Umbilical cord (tissue), 2 donors: ENCODE results near the gene TNS3. TPM values are rescaled to one million over a fixed set of nuclear protein-coding genes. Genes with fewer than 3 reads are reported as not detected.
A peak's percentile ranks its signal among the peaks of the same experiment; 100 is the strongest.

Experiments used
- DNase-seq: peaks from one replicate; pipeline ENCODE4 v3.0.0-alpha.2; 2015; ENCODE audit warnings: low spot score
- total RNA-seq: library from RNA; depleted of rRNA; stranded (reverse); fragments of >200 nt; gene quantifications from one replicate; pipeline ENCODE4 v1.2.3, GENCODE V29; 2014; ENCODE audit warnings: low replicate concordance; ENCODE audit not compliant: insufficient read depth

TNS3 gene
- total RNA-seq, 1 donor from 2014 or later = 73.9 TPM

DNA sequence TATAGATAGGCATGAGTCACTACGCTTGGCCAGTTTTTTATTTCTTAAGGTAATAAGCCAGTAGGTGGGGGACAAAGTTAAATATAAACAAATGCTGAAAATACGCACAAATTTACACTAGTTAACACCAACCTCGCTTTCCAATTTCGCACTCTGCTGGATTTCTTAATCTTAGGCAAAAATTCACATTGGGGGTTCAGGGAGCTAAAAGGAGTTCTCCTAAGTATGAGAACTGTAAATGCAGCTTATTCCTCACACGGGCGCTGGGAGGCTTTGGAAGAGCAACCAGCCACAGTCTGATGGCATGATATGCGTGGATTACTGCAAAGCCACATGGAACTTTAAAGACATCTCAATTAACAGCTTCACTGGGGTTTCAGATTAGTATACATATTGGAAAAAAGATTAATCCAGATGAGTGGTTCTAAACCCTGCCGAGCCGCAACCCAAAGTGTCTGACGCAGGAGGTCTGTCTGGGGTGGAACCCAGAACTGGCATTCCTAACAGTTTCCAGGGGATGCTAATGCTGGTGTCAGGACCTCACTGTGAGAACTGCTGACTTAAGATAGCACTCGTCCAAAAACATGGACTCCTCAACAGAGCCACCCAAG, 16.2 kb downstream of the TNS3 start:
- peak; percentile 74 for DNase-seq

DNA sequence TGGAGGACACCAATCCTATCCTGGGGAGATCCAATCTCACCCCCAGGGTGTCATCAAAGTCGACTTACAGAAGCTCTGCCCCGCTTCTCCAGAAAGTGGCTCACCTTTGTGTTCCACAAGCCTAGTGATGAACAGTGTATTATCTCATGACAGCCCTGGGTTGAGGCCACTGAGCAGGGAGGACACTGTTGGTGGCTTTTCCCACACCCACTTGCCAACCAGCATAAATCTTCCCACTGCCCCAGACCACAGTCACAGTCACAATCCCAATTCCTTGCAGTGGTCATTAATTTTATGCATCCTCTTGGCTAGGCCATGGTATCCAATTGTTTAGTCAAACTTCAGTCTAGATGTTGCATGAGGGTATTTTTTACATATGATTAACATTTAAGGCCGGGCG, 18.4 kb downstream of the TNS3 start:
- no peak for DNase-seq

DNA sequence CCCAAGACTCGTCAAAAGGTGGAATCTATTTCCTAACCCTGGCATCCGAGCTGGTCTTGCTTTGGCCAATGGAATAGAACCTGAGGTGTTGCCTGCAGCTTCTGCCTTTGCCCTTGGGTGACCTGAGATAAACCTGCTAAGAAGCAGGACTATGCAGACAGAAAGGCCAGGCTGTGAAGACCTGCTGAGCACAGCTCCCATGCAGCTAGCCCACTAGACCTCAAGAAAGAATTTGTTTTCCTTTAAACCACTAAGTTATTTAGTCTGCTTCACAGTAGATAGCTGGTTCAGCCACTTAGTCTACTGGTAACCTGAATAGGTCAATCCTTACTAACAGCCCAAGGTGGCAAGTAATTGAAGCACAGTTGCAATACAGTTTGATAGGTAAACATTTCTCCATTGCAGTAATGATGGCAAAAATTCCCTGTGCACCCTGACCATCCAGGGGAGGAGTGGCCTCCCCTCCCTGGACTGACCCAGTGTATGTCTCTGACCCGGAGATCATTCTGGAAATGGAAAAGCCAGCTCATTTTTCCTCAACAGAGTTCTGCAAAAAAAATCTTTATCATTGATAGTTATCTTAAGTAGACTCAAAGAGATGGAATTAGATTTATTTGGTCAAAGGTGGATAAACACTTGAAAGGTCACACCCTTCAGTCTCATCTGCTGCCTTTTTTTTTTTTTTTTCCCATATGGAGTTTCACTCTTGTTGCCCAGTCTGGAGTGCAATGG, 20.0 kb downstream of the TNS3 start:
- no peak for DNase-seq

DNA sequence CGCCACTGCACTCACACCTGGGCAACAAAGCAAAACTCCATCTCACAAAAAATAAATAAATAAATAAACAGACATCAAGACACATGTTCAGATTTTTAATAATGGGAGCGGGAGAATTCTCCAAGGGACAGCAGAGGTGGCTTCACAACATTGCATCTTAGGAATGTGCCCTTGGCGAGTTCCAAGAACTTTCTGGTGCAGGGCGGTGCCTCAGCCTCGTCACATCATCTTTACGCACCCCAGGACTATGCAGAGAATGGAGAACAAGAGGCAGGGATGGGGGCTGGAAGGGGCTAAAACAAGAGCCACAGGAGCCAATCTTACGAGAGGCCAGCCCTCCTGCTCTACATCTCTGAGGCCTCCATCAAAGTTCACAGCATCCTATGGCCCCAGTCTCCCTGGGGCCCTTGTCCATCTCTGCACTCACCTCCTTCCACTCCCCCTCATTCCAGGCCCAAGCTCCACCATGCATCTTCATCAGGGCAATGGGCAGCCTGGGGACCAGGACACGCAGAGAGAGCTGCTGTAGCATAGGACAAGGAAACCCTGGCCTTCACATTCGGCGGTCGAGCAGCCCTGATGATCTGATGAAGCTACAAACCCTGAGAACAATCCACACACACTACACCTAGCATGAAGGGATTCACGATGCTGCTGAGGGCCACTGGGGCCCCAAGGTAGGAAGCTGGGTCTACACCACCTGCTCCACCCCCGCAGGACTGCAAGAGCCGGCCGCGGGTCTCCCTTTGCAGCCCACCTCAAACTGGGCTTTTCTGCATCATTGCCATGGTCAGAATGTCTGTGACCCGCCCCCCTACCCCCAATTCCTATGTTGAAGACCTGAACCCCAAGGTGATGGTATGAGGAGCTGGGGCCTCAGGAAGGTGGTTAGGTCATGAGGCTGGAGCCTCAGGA, 22.3 kb downstream of the TNS3 start:
- DNase-seq = no peak

DNA sequence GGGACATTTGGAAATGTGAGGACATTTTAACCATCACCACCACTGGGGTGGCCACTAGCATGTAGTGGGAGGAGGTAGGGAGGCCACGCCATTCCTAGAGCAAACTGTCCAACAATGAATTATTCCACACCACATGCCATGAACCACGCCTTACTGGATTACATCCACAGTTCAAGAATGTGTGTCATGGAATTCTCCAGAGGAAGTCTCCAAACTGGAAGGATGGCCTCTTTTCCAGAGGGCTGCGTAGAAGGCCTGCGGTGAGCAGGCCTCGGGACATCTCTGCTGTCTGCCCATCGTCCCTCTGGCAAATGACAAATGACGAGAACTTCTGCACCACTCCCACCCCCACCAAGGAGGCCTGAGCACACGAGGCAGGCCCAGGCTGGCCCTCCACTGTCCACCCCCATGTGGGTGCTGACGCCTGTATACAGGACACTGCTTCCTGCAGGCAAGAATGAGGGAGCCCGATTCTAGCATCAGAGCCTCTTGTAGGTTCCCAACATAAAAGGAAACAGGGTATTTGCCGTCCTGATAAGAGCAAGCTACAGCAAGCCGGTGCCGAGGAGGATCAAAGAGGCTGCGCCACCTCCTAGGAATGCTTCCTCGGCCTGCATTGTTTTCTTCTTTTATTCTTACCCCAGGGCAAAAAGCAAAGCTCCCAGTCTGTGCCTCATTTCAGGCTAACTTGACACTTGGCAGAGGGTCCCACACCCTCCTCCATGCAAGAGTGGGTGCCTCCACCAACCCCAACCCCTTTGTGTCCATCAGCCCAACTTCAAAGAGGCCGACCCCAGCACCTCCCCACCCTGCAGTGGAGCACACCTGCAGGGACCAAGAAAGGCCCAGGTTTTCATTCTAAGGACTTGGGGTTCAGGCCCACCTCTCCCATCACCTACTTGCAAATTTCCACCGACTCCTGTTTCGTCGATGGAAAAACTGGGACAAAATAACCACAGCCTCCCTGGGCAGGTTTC, 23.9 kb downstream of the TNS3 start:
- peak; percentile 82 for DNase-seq

DNA sequence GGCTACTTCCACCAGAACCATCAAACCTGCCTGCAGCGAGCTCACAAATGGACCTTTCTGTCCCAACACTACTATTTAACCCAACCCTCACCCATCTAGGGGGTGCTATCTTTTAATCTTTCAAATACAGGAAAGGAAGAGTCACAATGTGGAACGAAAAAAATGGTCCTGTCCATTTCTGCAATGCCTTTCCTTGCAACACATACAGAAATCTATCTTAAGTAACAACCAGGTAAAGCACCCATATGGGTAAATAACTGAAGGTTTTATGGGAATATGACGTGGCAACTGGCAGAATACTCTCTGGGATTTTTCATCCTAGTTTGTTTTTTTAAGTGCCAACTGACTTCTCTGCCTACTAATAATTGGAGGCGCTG, 24.6 kb downstream of the TNS3 start:
- no peak for DNase-seq

DNA sequence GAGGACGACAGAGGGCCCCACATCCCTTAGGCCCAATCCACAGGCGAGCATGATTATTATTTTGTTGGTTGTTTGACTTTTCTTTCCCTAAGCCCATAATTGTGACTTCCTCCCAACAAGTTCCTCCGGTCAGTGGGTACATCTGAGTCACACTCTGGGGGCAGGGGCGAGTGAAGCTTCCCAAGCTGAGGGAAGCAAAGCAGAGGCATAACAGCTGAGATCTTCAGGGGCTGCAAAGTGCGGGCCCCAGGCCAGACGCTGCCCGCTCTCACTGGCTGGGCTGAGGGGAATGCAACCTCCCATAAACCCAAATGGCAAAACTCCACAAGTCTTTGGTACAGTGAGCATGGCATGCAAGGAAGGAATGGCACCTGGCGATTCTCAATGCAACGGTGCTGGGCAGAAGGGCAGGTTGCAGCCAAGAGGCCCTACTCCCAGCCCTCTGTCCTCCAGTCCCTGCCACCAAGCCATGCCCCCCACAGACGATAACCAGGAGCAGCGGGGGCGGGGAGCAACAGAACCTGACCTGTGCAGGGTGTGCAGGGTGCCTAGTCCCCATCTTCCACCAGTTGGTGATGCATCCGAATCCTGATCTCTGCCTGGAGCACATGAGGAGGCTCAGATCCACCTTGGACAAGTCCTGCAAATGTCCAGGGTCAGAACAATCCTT, 25.3 kb downstream of the TNS3 start:
- no peak for DNase-seq

DNA sequence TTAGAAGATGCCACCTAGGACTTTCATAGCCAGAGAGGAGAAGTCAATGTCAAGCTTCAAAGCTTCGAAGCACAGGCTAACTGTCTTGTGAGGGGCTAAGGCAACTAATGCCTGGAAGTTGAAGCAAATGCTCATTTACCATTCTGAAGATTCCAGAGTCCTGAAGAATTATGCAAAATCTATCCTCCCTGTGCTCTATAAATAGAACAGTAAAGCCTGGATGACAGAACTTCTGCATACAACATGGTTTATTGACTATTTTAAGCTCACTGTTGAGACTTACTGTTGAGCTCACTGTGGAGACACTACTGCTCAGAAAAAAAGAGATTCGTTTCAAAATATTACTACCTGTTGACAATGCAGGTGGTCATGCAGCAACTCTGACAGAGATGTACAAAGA, 28.6 kb downstream of the TNS3 start:
- DNase-seq = peak; percentile 20

DNA sequence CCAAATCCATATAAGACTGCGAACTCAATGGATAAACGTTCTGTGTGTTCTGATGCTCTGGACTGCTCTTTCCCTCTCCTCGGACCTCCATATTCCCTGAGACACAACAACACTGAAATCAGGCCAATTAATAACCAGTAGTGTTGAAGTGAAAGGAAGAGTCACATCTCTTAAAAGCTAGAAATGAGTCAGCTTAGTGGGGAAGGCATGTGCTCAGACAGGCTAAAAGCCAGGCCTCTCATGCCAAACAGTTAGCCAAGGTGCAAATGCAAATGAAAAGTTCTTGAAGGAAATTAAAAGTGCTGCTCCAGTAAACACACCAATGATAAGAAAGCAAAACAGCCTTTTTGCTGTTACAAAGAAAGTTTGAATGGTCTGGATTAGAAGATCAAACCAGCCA, 29.3 kb downstream of the TNS3 start:
- DNase-seq = peak; percentile 15

DNA sequence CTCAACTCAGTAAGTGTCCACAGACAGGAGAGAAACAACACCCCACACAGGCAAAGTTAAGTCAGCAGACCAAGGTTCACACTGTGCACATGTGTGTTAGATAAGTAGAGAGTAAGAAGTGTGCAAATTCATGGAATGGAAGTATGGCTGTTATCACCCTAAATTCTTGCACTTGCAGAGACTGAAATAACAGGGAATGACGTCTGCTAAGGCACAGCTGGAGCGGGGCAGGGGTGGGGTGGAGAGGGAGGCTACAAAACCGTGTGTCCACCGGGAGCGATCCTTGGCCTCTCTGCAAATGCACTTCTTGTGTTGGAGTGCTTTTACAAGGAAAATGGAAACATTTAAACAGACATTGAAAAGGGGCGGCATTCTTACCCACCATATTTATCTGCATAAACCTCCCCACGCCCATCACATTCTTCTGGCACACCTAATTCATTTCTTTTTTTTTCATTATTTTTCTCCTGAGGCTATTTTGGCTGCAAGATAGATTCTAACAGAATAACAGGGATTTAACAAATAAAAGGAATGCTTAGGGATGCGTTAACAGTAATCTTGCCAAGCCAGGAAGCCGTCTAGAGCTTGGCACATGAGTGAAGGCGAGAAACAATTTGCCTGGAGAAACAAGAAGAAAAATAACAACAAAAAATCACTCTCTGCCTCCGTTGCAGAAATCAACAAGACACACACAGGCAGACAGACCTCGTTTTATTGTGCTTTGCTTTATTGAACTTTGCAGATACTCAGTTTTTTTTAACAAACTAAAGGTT, 30.1 kb downstream of the TNS3 start:
- peak; percentile 50 for DNase-seq

DNA sequence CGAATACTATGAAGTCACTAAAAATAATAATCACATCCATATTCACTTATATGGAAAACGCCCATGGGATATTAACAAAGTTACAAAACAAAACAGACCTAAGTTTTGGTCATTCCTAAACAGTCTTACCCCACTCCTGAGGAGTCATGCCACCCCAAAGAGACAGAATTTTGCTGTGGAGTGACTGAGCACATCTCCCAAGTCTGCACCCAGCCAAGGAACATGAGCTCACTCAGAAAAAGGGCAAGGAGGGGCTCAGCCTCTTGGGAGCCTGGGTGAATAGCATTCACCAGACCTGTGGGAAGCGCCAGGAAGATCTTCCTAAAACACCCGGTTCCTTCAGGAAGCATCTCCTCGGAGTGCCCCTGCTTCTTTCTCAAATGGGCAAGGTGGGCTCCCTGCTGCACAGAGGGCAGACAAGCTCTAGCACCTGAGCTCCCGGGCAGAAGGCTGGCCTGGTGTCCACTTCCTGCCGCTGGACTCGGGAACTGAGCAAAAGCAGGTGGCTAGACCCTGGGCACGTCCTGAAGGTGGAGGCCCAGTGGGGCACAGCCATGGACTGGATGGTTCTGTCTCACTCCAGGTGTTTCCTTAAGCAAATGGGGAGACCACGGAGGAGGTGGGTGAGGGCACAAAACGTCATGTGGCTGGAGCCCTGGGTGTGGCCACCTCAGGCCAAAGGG, 31.0 kb downstream of the TNS3 start:
- DNase-seq = no peak

DNA sequence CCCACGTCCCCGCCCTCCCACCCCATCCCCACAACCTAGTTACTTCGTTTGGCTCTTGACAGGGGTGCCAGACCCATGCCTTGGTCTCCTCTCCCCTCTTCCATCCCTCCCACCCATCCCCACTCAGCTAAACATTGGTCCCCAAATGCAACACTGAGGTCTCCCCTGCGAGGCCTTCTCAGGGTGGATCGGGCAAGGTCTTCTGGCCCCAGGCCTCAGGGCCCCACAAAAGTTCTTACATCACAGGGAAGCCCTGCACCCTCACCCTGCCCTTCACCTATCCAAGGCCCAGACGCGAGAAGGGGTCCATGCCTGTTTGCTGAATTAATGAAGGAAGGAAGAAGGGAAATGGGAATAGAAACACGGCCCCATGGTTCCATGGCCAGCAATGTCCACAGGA, 32.0 kb downstream of the TNS3 start:
- DNase-seq = no peak

DNA sequence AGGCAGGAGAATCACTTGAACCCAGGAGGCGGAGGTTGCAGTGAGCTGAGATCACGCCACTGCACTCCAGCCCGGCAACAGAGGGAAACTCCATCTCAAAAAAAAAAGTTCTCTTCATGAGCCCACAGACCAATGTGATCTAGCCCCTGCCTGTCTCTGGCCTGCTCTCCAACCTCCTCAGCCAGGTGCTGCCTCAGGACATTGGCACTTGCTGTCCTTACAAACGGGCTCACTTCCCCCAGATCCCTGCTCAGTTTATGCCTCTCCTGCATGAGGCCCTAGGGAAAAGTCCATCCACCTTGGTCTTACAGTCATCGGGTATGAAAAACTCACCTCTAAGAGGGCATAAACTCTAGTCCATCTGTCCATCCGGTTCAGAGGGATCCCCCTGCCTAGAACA, 32.5 kb downstream of the TNS3 start:
- no peak for DNase-seq

DNA sequence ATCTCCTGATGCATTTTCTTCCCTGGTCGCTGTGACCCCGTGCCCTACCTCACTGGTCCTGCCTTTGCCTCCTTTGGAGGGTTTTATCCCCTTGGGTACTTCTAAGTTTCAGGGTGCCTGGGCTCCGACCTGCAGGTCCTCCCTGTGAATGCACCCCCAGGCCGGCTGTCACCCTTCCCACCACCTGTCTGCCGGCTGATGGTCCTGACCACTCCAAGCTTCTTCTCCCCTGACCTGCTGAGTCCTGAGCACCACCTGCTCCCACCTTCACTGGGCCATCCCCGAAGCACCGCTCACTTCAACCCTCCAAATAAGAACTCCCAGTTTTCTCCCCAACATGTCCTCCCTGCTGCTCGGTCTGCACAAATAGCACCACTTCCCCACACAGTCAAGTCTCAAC, 33.4 kb downstream of the TNS3 start:
- DNase-seq = no peak

DNA sequence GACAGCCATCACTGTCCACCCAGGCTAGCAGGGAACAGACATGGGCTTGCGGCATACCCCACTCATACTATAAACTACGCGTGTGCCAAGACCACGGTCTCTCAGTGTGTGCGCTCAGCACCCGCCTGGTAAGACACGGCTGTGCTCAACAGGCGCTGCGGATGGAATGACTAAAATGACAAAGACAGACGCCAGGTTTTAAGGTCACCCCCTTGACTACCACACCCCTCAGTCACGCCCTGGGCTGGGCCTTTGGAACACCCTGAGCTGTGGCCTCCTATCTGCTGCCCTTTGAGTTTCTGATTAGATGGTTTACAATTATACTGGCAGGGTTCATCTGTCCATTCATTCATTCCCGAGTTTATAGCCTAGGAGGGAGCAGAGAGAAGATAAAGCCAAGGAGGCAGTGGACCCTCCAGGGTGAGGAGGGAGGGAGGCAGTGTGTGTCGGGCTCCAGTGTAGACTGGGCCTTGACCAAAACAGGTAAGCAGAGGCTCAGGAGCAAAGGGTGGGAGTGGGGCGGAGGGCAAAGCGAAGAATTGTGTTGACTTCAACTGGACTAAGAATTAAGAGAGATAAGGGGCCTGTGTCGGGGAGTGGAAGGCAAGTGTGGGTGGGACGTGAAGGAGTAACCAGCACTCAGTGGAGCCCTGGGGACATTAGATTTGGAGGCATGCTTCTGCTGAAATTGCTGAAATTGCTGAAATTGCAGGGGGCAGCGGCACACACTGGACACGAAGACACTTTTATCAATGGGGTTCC, 35.0 kb downstream of the TNS3 start:
- no peak for DNase-seq

DNA sequence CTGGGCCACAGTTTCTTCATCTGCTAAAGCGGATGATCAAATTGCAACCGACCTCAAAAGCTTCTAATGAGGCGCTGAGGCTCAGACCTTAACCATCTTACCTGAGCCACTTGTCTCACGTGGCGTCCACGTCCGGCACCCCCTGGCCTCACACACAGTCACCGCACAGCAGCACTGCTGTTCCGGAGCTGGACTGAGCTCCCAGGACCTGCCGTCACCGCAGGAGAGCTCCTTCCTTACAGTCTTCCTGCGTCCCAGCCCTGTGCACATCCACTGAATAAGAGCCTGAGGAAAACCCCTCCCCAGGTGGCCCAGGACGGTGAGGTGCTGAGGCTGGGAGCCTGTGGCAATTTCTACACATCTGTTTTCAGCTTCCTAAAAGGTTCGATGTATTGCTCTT, 35.7 kb downstream of the TNS3 start:
- DNase-seq = no peak

DNA sequence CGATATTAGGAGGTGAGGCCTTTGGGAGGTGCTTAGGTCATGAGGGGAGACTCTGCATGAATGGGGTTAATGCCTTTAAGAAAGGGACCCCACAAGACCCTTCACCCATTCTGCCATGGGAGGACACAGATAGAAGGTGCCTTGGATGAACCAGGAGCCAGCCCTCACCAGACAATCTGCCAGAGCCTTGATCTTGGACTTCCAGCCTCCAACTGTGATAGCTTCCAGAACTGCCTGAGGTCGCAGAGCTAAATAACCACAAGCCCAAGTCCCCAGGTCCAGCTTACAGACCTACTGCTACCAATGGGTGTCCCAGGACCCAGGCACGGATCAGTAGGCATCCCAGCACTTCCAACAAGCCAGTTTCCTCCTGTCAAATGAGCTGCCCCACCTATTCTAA, 37.5 kb downstream of the TNS3 start:
- no peak for DNase-seq

DNA sequence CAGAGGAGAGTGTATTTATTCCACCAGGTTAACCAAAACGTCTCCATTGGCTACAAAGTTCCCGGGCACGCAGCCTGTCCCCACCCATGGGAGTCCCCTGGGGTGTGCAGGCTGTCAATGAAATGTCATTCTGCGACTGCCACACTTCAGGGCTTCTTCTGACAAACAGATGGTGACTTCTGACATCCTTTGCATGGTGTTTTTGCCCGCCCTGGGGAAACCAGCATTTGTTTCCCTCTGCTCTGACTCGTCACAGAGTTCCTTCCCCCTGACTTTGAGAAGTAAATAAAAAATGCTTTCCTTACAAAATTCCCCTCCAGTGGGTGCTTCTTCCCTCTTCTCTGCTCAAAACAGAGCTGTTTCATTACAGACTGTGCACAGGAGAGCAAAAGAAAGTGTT, 38.2 kb downstream of the TNS3 start:
- no peak for DNase-seq

DNA sequence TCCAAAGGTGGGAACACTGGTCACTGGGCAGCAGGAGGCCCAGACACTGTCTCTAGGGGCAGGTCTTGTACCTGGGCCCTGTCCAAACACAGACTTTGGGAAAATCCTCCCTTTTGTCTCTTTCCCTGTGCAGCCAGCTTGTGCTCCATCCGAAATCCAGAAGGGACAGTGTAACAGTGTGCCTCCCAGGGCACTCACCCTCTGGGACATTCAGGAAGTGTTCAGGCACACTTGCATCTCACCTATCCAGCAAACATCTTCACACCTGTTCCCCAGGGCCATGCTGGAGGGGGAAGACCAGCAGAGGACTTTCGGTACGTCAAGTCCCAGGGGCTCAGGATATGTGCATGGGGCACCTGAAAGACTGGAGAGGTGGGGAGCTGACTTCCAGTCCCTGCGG, 38.9 kb downstream of the TNS3 start:
- DNase-seq = no peak
